Endometrial microvascular endothelial cells (primary cell): ENCODE results near the gene SYNDIG1. TPM values are rescaled to one million over a fixed set of nuclear protein-coding genes. Genes with fewer than 3 reads are reported as not detected.

Experiments used
- in situ Hi-C: cut with HindIII; loops from 2 replicates; pipeline ENCODE4 v1.10.0; 2017; ENCODE audit warnings: low sequenced_read_pairs, low pct_unique_long_range_greater_than_20kb; ENCODE audit errors: inconsistent ontology term
- total RNA-seq: library from RNA; depleted of rRNA; stranded (reverse); fragments of >200 nt; gene quantifications from one replicate; pipeline ENCODE4 v1.2.3, GENCODE V29; 2015; ENCODE audit errors: inconsistent ontology term

Gene SYNDIG1
- total RNA-seq, 1 donor from 2014 or later, result not detected

- in situ Hi-C loops, result no loop called here
These were observed 104.9 kb downstream of the SYNDIG1 start for GRCh38 chr20:24574307-24574706.

DNA sequence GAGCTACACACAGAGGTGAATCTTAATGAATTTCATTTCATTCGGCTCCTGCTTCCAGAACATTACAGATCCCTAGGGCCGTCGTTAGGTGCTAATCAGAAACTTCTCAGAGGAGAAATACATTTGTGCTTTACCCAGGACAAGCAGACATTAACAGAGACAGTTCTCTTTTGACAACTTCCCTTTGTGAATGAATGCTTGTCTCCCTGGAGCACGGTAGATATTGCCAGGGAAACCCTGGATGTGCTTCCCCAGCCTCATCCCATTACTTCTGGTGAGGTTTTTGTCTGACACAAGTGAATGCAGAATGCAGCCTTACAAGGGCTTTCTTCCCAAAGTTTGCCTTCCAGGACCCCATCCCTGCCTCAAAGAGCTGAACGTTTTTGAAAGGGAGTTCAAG is 105.4 kb downstream of the SYNDIG1 start:
- in situ Hi-C loops, result no loop called here

GRCh38 chr20:24575811-24576210 is 106.4 kb downstream of the SYNDIG1 start:
- in situ Hi-C loops, result no loop called here

DNA sequence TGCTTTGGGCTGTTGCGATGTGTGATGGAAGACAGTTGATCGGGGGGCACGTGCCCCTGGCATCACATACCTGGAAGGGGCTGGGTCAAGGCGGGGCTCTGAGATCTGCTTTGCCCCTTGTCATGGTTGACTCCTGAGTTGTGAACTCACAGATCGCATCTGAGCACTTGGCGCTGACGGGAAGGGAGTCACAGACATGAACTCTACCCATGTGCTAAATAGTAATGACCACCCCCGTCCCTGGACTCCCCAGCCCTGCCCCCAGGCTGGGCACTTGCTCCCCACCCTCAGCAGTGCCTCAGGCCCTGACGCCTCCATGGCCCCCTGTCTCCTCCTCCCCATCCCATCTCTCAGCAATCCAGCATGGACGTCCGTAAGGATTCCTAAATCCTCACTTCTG is 107.0 kb downstream of the SYNDIG1 start:
- in situ Hi-C loops, result no loop called here

DNA sequence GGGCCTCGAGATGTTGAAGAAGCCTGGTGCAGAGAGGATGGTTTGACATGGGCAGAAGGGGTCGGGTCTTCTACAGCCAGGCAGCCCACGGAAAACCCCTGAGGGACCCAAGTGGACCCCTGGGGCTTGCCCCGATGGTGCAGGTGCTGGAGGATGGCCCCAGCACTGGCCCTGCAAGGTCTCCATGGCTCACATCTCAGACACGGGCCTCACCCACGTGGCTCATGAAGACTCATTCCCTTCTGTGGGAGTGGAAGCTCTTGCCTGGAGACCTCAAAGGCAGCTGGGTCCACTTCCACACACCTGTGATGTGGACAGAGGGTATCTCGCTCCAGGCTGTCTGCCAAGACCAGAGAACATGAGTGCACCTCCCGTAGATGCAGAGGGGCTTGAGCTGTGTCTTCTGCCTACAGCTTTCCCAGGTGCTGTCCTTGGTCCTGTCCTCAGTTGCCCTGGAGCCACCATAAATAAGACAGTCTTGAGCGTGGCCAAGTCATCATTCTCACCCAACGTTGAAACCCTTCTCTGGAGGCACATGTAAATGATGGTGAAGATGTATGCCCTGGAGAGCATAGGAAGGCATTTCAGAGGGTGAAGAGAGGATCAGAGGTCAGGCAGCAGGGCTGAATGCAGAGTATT is 108.0 kb downstream of the SYNDIG1 start:
- in situ Hi-C loops, result no loop called here

DNA sequence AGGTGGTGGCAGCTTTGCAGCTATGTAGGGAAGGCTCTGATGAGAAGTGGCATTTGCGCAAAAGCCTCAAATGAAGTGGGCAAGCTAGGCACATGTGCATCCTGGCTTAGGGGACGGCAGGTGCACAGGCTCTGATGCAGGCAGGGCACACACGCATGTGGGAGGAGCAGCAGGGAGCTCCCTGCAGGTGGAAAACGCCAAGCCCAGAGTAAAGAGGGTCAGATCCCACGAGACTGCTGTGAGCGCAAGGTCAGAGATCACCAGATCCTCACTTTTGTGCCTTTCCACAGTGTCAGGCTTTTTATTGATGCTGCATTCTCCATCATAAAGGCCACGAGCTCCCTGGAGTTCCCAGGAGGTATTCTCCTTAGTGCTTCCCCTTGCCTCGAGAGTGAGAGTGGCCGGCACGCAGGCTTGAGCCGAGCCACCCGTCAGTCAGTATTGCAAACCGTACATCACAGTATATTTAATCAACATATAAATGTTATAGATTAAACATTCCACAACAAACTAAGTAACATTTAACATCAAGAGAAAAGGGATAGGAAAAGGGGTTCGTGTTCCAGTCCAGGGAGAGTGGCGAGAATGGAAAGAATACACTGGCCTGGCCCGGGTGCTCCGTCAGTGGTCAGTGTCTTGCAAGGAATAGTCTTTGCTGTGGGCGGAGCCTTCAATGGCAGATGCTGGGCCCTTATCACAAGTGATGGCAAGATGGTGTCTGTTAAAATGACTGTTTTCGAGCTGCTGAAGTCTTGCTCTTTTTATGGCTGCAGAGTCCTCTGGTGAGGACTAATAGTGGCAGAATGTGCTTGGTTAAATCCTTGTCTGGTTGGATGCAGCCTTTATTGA is 109.4 kb downstream of the SYNDIG1 start:
- in situ Hi-C loops, result no loop called here

GRCh38 chr20:24579475-24579874 is 110.0 kb downstream of the SYNDIG1 start:
- in situ Hi-C loops, result no loop called here

DNA sequence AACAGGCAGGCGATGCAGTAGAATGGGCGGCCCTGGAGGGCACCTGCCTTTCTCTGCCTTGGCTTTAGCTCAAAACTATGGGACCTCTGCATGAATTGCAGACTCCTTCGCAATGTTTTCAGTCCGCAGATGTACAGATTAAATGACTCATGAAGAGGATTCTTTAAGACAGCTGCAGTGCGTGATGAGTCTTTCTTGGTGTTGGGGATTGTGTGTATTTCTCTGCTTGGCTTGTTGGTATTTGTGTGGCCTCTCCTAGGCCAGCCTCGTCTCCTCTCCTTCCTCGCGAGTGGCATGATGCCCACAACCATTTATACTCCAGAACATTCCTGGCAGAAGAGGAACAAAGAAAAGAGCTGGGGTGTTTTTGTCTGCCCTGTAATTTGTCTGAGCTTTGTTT is 110.6 kb downstream of the SYNDIG1 start:
- in situ Hi-C loops, result no loop called here

DNA sequence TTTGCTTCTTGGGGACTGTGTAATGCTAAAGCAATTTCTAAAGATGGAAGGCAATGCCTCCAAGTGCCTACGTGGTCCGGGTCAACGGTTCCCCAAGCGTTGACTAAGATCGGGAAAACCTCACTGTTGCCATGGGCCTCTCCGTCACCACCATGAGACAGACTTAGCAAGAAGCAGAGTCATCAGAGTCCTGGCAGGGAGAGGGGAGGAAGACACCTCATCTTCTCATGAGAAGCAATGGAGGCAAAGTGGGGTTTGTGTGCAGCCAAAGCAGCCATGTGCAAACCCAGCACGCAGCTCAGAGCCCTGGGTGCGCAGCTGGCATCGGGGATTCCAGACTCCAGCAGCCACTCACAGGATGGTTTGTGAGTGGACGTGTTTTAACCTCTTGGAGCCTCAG is 111.4 kb downstream of the SYNDIG1 start:
- in situ Hi-C loops, result no loop called here

- in situ Hi-C loops, result no loop called here
These were observed 112.2 kb downstream of the SYNDIG1 start for GRCh38 chr20:24581443-24582170.

DNA sequence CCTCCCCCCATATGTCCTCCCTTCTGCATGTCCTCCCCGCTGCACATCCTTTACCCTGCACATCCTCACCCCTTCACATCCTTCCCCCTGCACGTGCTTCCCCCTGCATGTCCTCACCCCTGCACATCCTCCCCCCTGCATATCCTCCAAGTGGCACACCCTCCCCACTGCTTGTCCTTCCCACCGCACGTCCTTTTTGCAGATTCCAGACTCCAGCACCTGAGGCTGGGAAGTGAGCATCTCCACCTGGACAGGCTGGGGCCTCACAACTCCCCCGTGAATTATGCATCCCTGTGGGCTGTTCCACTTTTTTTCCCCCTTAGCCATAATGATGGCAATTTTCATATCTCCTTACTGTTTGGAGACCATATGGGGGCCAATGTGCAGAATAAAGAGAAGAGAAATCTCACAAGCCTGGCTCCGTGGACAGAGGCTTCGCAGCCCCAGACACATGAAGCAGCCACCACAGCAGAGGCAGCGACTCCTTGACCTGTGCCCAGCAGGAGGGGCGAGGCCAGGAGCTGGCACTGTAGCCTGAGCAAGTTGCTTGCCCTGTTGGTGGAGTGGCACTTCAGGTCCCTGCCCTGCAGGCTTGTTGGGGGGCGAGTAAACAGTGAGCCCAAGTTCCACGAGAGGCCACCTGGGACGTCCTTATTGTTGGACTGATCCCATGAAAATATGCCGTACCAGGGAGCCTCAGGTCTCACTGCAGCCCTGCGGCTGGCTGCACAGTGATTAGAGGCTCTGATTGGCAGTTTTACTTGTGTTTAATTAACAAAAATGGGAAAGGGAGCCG is 113.1 kb downstream of the SYNDIG1 start:
- in situ Hi-C loops, result no loop called here

GRCh38 chr20:24583169-24583792 is 113.9 kb downstream of the SYNDIG1 start:
- in situ Hi-C loops, result no loop called here

DNA sequence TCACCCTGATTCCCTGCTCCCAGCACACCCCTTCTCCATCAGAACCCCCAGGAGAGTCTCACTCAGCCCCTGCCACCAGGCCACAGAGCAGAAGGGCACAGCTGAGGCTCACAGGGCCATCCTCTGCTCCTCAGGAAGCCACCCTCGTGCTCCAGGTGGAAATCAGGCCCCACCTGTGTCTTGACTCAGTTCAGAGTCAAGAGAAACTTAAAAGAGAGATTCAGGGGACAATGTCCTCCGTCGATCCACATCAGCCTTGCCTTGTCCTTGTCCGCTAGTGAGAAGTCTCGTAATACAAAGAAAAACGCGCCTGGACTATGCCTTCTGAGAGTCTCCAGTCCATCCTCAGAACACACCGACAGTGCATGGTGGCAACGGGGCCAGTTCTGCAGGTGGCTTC is 114.6 kb downstream of the SYNDIG1 start:
- in situ Hi-C loops, result no loop called here

GRCh38 chr20:24584538-24585356 is 115.3 kb downstream of the SYNDIG1 start:
- in situ Hi-C loops, result no loop called here

- in situ Hi-C loops, result no loop called here
These were observed 116.5 kb downstream of the SYNDIG1 start for GRCh38 chr20:24585796-24586522.

DNA sequence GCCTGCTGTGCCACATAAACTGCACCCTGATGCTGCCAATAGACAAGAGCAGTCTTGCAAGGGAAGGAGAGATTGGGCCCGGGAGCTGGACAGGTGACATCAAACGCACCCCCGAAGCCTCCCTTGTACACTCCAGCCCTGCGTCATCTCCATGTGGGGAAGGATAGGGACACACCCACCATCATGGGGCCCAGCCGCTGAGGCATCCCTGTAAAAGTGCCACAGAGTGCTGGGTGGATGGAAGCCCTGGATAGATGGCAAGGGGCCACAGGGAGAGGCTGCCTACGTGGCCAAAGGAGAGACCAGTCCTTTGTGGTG is 117.1 kb downstream of the SYNDIG1 start:
- in situ Hi-C loops, result no loop called here

- in situ Hi-C loops, result no loop called here
These were observed 118.1 kb downstream of the SYNDIG1 start for GRCh38 chr20:24587384-24588046.
